SK-N-SH treated with all-trans-retinoic acid at 6 μM for 48 hours (cell line): Measurements from ENCODE around the gene SYNE3.

Experiments used
- ATAC-seq: fragments of 200-7000 bp; cut with Tn5 transposase; 3 replicates; pipeline ENCODE4 v1.9.1; 2020; ENCODE audit warnings: mild to moderate bottlenecking, moderate library complexity
- BACH2 ChIP-seq: fragments of 250-450 bp; sonication (Bioruptor Pico); IDR thresholded peaks from 2 replicates; pipeline ENCODE4 v1.9.0; 2021; ENCODE audit warnings: mild to moderate bottlenecking, borderline replicate concordance
- CREB5 ChIP-seq: fragments of 250-450 bp; sonication (Bioruptor Pico); IDR thresholded peaks from 2 replicates; pipeline ENCODE4 v1.5.1; 2020; ENCODE audit warnings: low read depth, mild to moderate bottlenecking, moderate library complexity
- CSDC2 ChIP-seq: fragments of 250-450 bp; sonication (Bioruptor Pico); IDR thresholded peaks from 2 replicates; pipeline ENCODE4 v1.5.0; 2020; ENCODE audit warnings: mild to moderate bottlenecking, moderate library complexity
- ESRRG ChIP-seq: fragments of 250-450 bp; sonication (Bioruptor Pico); IDR thresholded peaks from 2 replicates; pipeline ENCODE4 v1.6.1; 2021; ENCODE audit warnings: mild to moderate bottlenecking
- GLIS3 ChIP-seq: fragments of 250-450 bp; sonication (Bioruptor Pico); IDR thresholded peaks from 2 replicates; pipeline ENCODE4 v1.5.0; 2020; ENCODE audit warnings: mild to moderate bottlenecking, moderate library complexity
- ISL1 ChIP-seq: fragments of 250-450 bp; sonication (Bioruptor Pico); IDR thresholded peaks from 2 replicates; pipeline ENCODE4 v2.1.2; 2022; ENCODE audit warnings: mild to moderate bottlenecking, moderate library complexity
- OSR1 ChIP-seq: fragments of 250-450 bp; sonication (Bioruptor Pico); IDR thresholded peaks from 2 replicates; pipeline ENCODE4 v1.8.0; 2022; ENCODE audit warnings: moderate library complexity, mild to moderate bottlenecking, inconsistent platforms
- PATZ1 ChIP-seq: fragments of 250-450 bp; sonication (Bioruptor Pico); IDR thresholded peaks from 2 replicates; pipeline ENCODE4 v1.8.0; 2020; ENCODE audit warnings: mild to moderate bottlenecking, moderate library complexity, borderline replicate concordance
- POU6F1 ChIP-seq: fragments of 250-450 bp; sonication (Bioruptor Pico); IDR thresholded peaks from 2 replicates; pipeline ENCODE4 v1.8.0; 2021; ENCODE audit warnings: low read depth, mild to moderate bottlenecking, moderate library complexity, borderline replicate concordance
- PPARA ChIP-seq: fragments of 250-450 bp; sonication (Bioruptor Pico); IDR thresholded peaks from 2 replicates; pipeline ENCODE4 v1.5.0; 2020; ENCODE audit warnings: mild to moderate bottlenecking, borderline replicate concordance
- RARB ChIP-seq: fragments of 250-450 bp; sonication (Bioruptor Pico); IDR thresholded peaks from 2 replicates; pipeline ENCODE4 v1.8.0; 2021; ENCODE audit warnings: mild to moderate bottlenecking, moderate library complexity
- SNAI2 ChIP-seq: fragments of 250-450 bp; sonication (Bioruptor Pico); IDR thresholded peaks from 2 replicates; pipeline ENCODE4 v1.5.0; 2020; ENCODE audit warnings: mild to moderate bottlenecking, moderate library complexity
- TCF4 ChIP-seq: fragments of 250-450 bp; sonication (Bioruptor Pico); IDR thresholded peaks from 2 replicates; pipeline ENCODE4 v1.8.0; 2021; ENCODE audit warnings: mild to moderate bottlenecking, moderate library complexity, borderline replicate concordance
- TOX ChIP-seq: fragments of 250-450 bp; sonication (Bioruptor Pico); IDR thresholded peaks from 2 replicates; pipeline ENCODE4 v1.8.0; 2021; ENCODE audit warnings: mild to moderate bottlenecking, moderate library complexity, borderline replicate concordance
- TSHZ2 ChIP-seq: fragments of 250-450 bp; sonication (Bioruptor Pico); IDR thresholded peaks from 2 replicates; pipeline ENCODE4 v1.5.0; 2020; ENCODE audit warnings: mild to moderate bottlenecking, moderate library complexity
- ZC3H10 ChIP-seq: fragments of 250-450 bp; sonication (Bioruptor Pico); IDR thresholded peaks from 2 replicates; pipeline ENCODE4 v1.5.1; 2021; ENCODE audit warnings: mild to moderate bottlenecking, moderate library complexity
- ZFP3 ChIP-seq: fragments of 250-450 bp; sonication (Bioruptor Pico); IDR thresholded peaks from 2 replicates; pipeline ENCODE4 v1.5.0; 2020; ENCODE audit warnings: mild to moderate bottlenecking, moderate library complexity
- ZFP30 ChIP-seq: fragments of 450-650 bp; formaldehyde crosslinking; IDR thresholded peaks from 2 replicates; pipeline ENCODE4 v1.5.0; 2022; ENCODE audit warnings: mild to moderate bottlenecking, moderate library complexity
- ZNF70 ChIP-seq: fragments of 450-650 bp; formaldehyde crosslinking; IDR thresholded peaks from 2 replicates; pipeline ENCODE4 v1.5.0; 2020; ENCODE audit warnings: mild to moderate bottlenecking, moderate library complexity
- ZNF8 ChIP-seq: fragments of 450-650 bp; formaldehyde crosslinking; IDR thresholded peaks from 2 replicates; pipeline ENCODE4 v1.5.0; 2020; ENCODE audit warnings: mild to moderate bottlenecking, moderate library complexity

The SYNE3 gene

DNA sequence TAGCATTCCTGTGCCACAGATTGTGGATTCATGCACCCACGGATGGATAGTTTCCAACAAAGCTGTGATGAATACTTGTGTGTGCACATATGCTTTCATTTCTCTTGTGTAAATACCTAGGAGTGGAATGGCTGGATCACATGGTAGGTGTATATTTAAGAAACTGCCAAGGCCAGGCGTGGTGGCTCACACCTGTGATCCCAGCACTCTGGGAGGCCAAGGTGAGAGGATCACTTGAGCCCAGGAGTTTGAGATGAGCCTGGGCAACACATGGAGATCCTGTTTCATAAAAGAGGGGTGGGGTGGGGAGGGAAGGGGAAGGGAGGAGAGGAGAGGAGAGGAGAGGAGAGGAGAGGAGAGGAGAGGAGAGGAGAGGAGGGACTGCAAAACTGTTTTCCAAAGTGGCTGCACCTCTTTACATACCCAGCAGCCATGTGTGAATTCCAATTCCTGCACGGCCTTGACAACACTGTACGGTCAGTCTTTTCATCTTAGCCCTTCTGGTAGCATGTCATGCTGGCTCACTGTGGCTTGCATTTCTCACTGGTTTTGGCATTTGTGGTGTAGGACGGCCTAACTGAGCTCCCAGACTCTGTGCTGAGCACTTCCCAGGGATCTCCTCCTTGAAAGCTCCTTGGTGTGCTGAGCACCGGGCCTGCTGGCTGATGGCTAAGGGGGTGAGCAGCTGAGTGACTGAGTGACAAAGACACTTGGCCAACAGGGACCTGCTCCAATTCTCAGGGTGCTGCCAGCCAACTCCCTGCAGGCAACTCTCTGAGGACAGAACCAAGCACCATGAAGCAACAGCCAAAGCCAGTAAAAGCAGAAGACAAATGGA, 27.9 kb downstream of the SYNE3 start:
- TF ChIP-seq PATZ1 (CRISPR knock-in tag) (no peak), POU6F1 (CRISPR knock-in tag) (no peak), OSR1 (no peak), CREB5 (CRISPR knock-in tag) (no peak), ZC3H10 (CRISPR knock-in tag) (no peak), TOX (no peak), SNAI2 (CRISPR knock-in tag) (no peak), ZFP3 (CRISPR knock-in tag) (no peak), GLIS3 (CRISPR knock-in tag) (no peak), ZFP30 (no peak), PPARA (no peak), CSDC2 (CRISPR knock-in tag) (no peak), ISL1 (no peak), BACH2 (CRISPR knock-in tag) (no peak), RARB (CRISPR knock-in tag) (no peak), ZNF8 (CRISPR knock-in tag) (no peak), ZNF70 (CRISPR knock-in tag) (no peak)
- no peak for ATAC-seq

DNA sequence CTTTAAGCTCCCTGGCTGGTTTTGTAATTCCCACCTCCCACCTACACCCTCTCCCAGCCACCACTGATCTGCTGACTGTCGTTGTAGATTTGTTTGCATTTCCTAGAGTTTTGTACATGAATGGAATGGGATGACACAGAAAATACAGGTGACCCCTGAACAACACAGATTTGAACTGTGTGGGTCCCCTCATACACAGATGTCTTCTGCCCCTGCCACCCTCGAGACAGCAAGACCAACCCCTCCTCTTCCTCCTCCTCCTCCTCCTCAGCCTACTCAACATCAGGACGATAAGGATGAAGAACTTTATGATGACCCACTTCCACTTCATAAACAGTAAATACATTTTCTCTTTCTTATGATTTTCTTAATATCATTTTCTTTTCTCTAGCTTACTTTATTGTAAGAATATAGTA, 28.8 kb downstream of the SYNE3 start:
- no peak for TF ChIP-seq CSDC2 (CRISPR knock-in tag)
- no peak for TF ChIP-seq ISL1
- no peak for TF ChIP-seq ZFP3 (CRISPR knock-in tag)
- TF ChIP-seq PPARA = no peak
- no peak for TF ChIP-seq PATZ1 (CRISPR knock-in tag)
- TF ChIP-seq ESRRG (CRISPR knock-in tag) = no peak
- TF ChIP-seq RARB (CRISPR knock-in tag) = no peak
- TF ChIP-seq TCF4 (CRISPR knock-in tag) = no peak
- no peak for TF ChIP-seq ZC3H10 (CRISPR knock-in tag)
- TF ChIP-seq SNAI2 (CRISPR knock-in tag) = no peak
- TF ChIP-seq TSHZ2 (CRISPR knock-in tag) = no peak
- TF ChIP-seq, all 23 proteins: peak for 0
- ATAC-seq = no peak
